ENCODE measurements around the gene SETD5. TPM values are rescaled to one million over a fixed set of nuclear protein-coding genes. Genes with fewer than 3 reads are reported as not detected.

SETD5 gene
- total and polyA plus RNA-seq, 2 of the 8 experiments (the other 6 are each of a cell fraction or from before 2014, with no cell fraction given) = 108 to 234 TPM

GRCh38 chr3:9467451-9467850 lies 70.0 kb downstream of the SETD5 start:
- DNase-seq (ENCODE audit: low read depth in 1 of 2, low spot score in 2 of 2) (no peak), FAIRE-seq (no peak)
- Histone ChIP-seq H3K23ac (ENCODE audit: insufficient read length) (no peak overlapping the region), H4K20me1 (replicated peaks in 1 of 2; ENCODE audit: control insufficient read depth in 1 of 2, insufficient read depth in 2 of 2, low read length in 2 of 2) (peaks cover 5 to 17% of the 10 kb centered on the region in 2 experiments), H4K91ac (replicated peaks; ENCODE audit: insufficient read length, low read length) (no peak overlapping the region), H3K14ac (ENCODE audit: insufficient read length) (no peak overlapping the region), H3K23me2 (ENCODE audit: low read depth, low read length) (peaks cover 2% of the 10 kb centered on the region; the same call in 1 of the 2 replicates), H3K36me3 (ENCODE audit: control insufficient read depth in 2 of 4, insufficient read depth in 4 of 4, low read length in 3 of 4) (peaks cover 35 to 96% (median 79%) of the 10 kb centered on the region in 4 experiments), H2AFZ (ENCODE audit: low read length) (no peak overlapping the region), H2BK20ac (ENCODE audit: low read length) (no peak overlapping the region), H2BK15ac (ENCODE audit: low read length) (no peak overlapping the region), H3K4me3 (ENCODE audit: extremely low read depth in 1 of 4, insufficient read depth in 2 of 4, low read depth in 3 of 4, low read length in 4 of 4) (no peak overlapping the region), H2BK5ac (ENCODE audit: low read depth, low read length) (no peak overlapping the region), H3K9ac (replicated peaks in 1 of 4; ENCODE audit: extremely low read depth in 1 of 4, low read depth in 3 of 4, low read length in 3 of 4) (0 out of 7 replicates have a peak overlapping the region, but pooled peaks of 1 of the 4 experiments have one; percentile 4), H4K5ac (ENCODE audit: insufficient read length, low read depth, low read length) (no peak overlapping the region), H3K56ac (replicated peaks; ENCODE audit: insufficient read length, low read depth, low read length) (no peak overlapping the region), H3K4me1 (replicated peaks in 1 of 4; ENCODE audit: control insufficient read depth in 3 of 4, insufficient read depth in 4 of 4, low read length in 3 of 4) (no peaks in the 10 kb centered on the region), H3K4me2 (ENCODE audit: insufficient read depth in 1 of 2, low read depth in 2 of 2, low read length in 2 of 2) (no peak overlapping the region), H2BK12ac (ENCODE audit: low read depth, low read length) (no peak overlapping the region), H3K4ac (replicated peaks; ENCODE audit: insufficient read length, low read depth, low read length) (no peak overlapping the region), H3K27ac (ENCODE audit: low read depth, low read length) (no peak overlapping the region), H3K79me1 (ENCODE audit: low read depth, low read length) (peaks cover 4% of the 10 kb centered on the region; the same call in 1 of the 2 replicates), H3K79me2 (ENCODE audit: control insufficient read depth in 1 of 2, insufficient read depth in 2 of 2, low read length in 2 of 2) (peaks cover 0 to 8% of the 10 kb centered on the region in 2 experiments; a peak in 1 of 4 replicates), H4K8ac (ENCODE audit: extremely low read depth, insufficient read depth, low read length) (no peak overlapping the region), H2AK5ac (ENCODE audit: low read depth, low read length) (no peak overlapping the region), H3K9me3 (ENCODE audit: insufficient read depth in 2 of 2, low read depth in 1 of 2, low read length in 1 of 2) (no peaks in the 10 kb centered on the region), H3K18ac (ENCODE audit: extremely low read depth, low read length) (no peak overlapping the region), H3K27me3 (replicated peaks in 1 of 4; ENCODE audit: control insufficient read depth in 3 of 4, extremely low read depth in 1 of 4, insufficient read depth in 3 of 4, low read length in 3 of 4) (no peaks in the 10 kb centered on the region), H2BK120ac (replicated peaks; ENCODE audit: low read depth, low read length) (no peak overlapping the region)
- WGBS, 2 experiments (ENCODE audit: extremely low coverage in 1 of 2, insufficient coverage in 1 of 2, insufficient read length in 1 of 2, insufficient replicate concordance in 2 of 2, low coverage in 1 of 2, low lambda C conversion rate in 2 of 2, missing lambda C conversion rate in 1 of 2) = 91% methylated on average over 3 of the region's 3 CpGs; no CpG with 5 or more reads in 1 of the 2 experiments
- TF ChIP-seq POLR2AphosphoS5 (IDR thresholded peaks at IDR 0.05; ENCODE audit: low read depth, low read length) = peak; percentile 75; the same call in 1 of the 2 replicates
- no peak for TF ChIP-seq SRF (IDR thresholded peaks at IDR 0.05; ENCODE audit: low read depth, low read length)
- no peak for TF ChIP-seq RNF2 (IDR thresholded peaks at IDR 0.05; ENCODE audit: borderline replicate concordance, low read depth, low read length, missing control alignments, poor library complexity, severe bottlenecking)
- ChIA-PET CTCF (ENCODE audit: partially characterized antibody) (no interaction called here), POLR2A (ENCODE audit: partially characterized antibody) (no interaction called here)

Measured in H1 (cell line).